HFF-Myc (cell line): ENCODE results near the gene POLA2.

Experiments used
- DNase-seq: peaks from one replicate; pipeline ENCODE4 v3.0.0-alpha.2; 2011; ENCODE audit warnings: low read depth; ENCODE audit errors: extremely low read depth
- H3K4me3 ChIP-seq: replicated peaks from 2 replicates; pipeline ENCODE4 v1.5.1; 2011; ENCODE audit warnings: low read depth, mild to moderate bottlenecking, control low read depth, low read length
- CTCF ChIP-seq: IDR thresholded peaks from 2 replicates; pipeline ENCODE4 v1.5.1; 2012; ENCODE audit warnings: mild to moderate bottlenecking, low read depth, low read length, control low read depth; ENCODE audit errors: missing control alignments

Gene POLA2

GRCh38 chr11:65300621-65301275, 39.0 kb downstream of the POLA2 start:
- no peak for TF ChIP-seq CTCF
- no peak overlapping the region for H3K4me3 ChIP-seq
- no peak for DNase-seq

GRCh38 chr11:65301491-65302329, 39.9 kb downstream of the POLA2 start:
- no peak for TF ChIP-seq CTCF
- H3K4me3 ChIP-seq: no peak overlapping the region
- no peak for DNase-seq

- TF ChIP-seq CTCF: no peak
- no peak for DNase-seq
- H3K4me3 ChIP-seq: no peak overlapping the region
These were observed 41.8 kb downstream of the POLA2 start for GRCh38 chr11:65303555-65303954.

GRCh38 chr11:65304110-65304509, 42.3 kb downstream of the POLA2 start:
- H3K4me3 ChIP-seq: no peak overlapping the region
- TF ChIP-seq CTCF: no peak
- no peak for DNase-seq

GRCh38 chr11:65304613-65305012, 42.9 kb downstream of the POLA2 start:
- DNase-seq: no peak
- no peak for TF ChIP-seq CTCF
- H3K4me3 ChIP-seq: no peak overlapping the region

GRCh38 chr11:65305501-65306268, 43.9 kb downstream of the POLA2 start:
- no peak for TF ChIP-seq CTCF
- no peak overlapping the region for H3K4me3 ChIP-seq
- DNase-seq: no peak
